ENCODE measurements around the gene ABHD6. TPM values are rescaled to one million over a fixed set of nuclear protein-coding genes. Genes with fewer than 3 reads are reported as not detected.

Gene ABHD6
- total and polyA plus RNA-seq, 8 donors = 0.69 to 5.5 (median 2.0) TPM

GRCh38 chr3:58190291-58190690 lies 47.3 kb upstream of the ABHD6 start:
- no peaks in the 10 kb centered on the region for H3K36me3 ChIP-seq
- no peaks in the 10 kb centered on the region for H3K27me3 ChIP-seq
- no peak overlapping the region for H3K4me3 ChIP-seq
- ATAC-seq (no peak), FAIRE-seq (no peak), DNase-seq (no peak)
- 93 to 94% methylated on average over 4 of the region's 4 CpGs for WGBS, 2 donors
- intact Hi-C loops (cut with DNase I) = no loop called here
- no peak overlapping the region for H3K27ac ChIP-seq
- no peaks in the 10 kb centered on the region for H3K4me1 ChIP-seq
- H3K9me3 ChIP-seq = no peaks in the 10 kb centered on the region
- TF ChIP-seq, protein P1, sequence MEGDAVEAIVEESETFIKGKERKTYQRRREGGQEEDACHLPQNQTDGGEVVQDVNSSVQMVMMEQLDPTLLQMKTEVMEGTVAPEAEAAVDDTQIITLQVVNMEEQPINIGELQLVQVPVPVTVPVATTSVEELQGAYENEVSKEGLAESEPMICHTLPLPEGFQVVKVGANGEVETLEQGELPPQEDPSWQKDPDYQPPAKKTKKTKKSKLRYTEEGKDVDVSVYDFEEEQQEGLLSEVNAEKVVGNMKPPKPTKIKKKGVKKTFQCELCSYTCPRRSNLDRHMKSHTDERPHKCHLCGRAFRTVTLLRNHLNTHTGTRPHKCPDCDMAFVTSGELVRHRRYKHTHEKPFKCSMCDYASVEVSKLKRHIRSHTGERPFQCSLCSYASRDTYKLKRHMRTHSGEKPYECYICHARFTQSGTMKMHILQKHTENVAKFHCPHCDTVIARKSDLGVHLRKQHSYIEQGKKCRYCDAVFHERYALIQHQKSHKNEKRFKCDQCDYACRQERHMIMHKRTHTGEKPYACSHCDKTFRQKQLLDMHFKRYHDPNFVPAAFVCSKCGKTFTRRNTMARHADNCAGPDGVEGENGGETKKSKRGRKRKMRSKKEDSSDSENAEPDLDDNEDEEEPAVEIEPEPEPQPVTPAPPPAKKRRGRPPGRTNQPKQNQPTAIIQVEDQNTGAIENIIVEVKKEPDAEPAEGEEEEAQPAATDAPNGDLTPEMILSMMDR (IDR thresholded peaks at IDR 0.05) = no peak

DNA sequence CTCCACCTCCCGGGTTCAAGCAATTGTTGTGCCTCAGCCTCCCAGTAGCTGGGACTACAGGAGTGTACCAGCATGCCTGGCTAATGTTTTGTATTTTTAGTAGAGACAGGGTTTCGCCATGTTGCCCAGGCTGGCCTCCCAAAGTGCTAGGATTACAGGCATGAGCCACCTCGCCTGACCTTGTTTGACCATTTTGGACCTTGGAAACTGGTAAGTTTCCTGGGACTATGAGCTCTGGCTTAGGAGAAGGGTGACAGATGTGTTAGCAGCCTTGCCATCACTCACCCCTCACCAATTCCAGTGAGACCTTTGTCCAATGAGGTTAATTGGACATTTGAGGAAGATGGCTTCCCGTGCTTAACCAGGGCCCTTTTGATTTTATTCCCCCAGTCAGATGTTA lies 46.7 kb upstream of the ABHD6 start:
- no peaks in the 10 kb centered on the region for H3K36me3 ChIP-seq
- no peaks in the 10 kb centered on the region for H3K9me3 ChIP-seq
- no peak overlapping the region for H3K4me3 ChIP-seq
- ATAC-seq (no peak), FAIRE-seq (no peak), DNase-seq (no peak)
- 84 to 92% methylated on average over 4 of the region's 4 CpGs for whole genome bisulfite sequencing, 2 donors
- intact Hi-C loops (cut with DNase I) = no loop called here
- H3K27ac ChIP-seq = no peak overlapping the region
- H3K27me3 ChIP-seq = no peaks in the 10 kb centered on the region
- H3K4me1 ChIP-seq = no peaks in the 10 kb centered on the region
- TF ChIP-seq, protein P1 (IDR thresholded peaks at IDR 0.05) = no peak

DNA sequence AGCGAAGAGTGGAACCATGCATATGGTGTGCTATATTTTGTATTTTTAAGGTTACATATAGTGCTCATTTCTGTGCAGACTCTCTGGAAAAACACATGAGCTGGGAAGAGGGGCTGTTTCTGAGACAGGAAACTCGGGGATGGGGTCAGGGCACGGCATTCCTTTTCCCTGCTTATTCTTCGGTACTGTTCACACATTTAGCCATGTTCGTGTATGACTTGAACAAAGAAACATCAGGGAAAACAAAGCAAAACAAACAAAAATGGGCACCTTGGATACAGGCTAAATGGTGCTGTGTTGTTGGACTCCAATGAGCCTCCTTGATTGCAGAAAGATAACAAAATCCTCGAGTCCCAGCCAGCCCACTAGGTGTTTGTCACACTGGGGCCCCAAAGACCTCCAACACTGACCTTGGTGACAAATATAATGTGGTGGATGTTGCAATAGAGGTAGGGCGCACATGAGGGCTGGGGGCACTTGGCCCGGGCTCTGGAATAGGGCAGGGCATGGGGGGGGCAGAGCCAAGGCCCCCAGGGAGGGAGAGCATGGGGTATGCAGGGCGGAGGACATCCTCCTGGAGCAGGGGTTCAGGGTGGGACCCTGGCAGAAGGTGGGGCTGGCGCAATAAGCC lies 46.1 kb upstream of the ABHD6 start:
- no peaks in the 10 kb centered on the region for H3K27me3 ChIP-seq
- 53 to 61% methylated on average over 10 of the region's 10 CpGs for WGBS, 2 donors
- intact Hi-C loops (cut with DNase I) = no loop called here
- no peaks in the 10 kb centered on the region for H3K9me3 ChIP-seq
- ATAC-seq (no peak), DNase-seq (no peak), FAIRE-seq (no peak)
- no peak overlapping the region for H3K4me3 ChIP-seq
- TF ChIP-seq, protein P1 (IDR thresholded peaks at IDR 0.05) = no peak
- H3K27ac ChIP-seq = no peak overlapping the region
- no peaks in the 10 kb centered on the region for H3K4me1 ChIP-seq
- no peaks in the 10 kb centered on the region for H3K36me3 ChIP-seq

DNA sequence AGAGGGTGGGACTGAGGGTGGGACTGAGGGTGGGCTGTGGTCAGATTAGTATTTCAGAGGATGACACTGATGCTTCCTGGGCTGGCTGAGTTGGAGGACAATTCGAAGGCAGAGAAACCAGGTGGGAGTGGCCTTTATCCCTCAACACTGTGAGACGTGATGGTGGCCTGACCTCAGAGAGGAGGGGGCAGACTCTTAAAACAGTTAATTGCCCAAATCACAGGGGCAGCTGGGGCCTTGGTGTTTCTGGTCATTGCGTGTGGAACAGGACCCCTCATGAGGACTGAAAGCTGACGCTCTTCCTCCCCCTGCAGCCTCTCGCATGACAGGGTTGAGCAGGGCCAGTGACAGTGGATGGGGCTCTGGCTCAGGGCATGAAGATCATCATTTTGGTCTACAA lies 45.5 kb upstream of the ABHD6 start:
- no peak for FAIRE-seq
- ATAC-seq = no peak
- Histone ChIP-seq H3K36me3 (no peaks in the 10 kb centered on the region), H3K4me1 (no peaks in the 10 kb centered on the region), H3K4me3 (no peak overlapping the region), H3K27me3 (no peaks in the 10 kb centered on the region), H3K27ac (no peak overlapping the region), H3K9me3 (no peaks in the 10 kb centered on the region)
- DNase-seq = no peak
- TF ChIP-seq, protein P1 (IDR thresholded peaks at IDR 0.05) = no peak
- intact Hi-C loops (cut with DNase I) = no loop called here
- 77 to 78% methylated on average over 5 of the region's 5 CpGs for WGBS, 2 donors

DNA sequence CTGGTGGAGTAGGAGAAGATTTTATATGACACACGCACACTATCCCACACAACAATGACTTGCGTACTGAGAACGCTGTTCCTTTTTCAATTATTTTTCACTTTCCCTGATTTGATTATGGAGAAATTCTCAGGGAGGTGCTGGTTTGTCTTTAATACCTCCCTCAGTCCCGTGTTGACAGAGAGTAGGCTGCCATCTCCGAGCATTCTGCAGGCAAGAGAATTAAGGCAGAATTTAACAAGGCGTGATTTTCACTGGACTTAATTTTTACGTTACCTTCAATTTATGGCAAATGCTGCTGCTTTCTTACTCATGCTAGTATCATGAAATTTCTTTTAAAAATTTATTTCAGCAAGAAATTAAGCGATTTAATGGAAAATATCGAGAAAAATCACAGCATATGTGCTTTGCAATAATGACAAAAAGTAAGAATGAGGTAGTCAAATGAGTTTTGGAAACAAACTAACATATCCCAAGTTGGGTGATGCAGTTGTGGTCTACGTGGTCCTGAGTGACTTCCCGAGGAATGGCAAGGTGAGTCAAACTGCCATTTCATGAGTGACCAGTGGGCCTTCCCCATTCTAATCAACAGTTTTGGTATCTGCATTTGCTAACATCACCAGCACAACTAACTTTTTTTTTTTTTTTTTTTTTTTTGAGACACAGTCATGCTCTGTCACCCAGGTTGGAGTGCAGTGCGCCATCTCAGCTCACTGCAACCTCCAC lies 43.7 kb upstream of the ABHD6 start:
- ATAC-seq = no peak
- Histone ChIP-seq H3K9me3 (no peaks in the 10 kb centered on the region), H3K4me1 (no peaks in the 10 kb centered on the region), H3K4me3 (no peak overlapping the region), H3K27ac (no peak overlapping the region), H3K27me3 (no peaks in the 10 kb centered on the region), H3K36me3 (no peaks in the 10 kb centered on the region)
- TF ChIP-seq, protein P1 (IDR thresholded peaks at IDR 0.05) = no peak
- 85 to 93% methylated on average over 12 of the region's 12 CpGs for WGBS, 2 donors
- no peak for DNase-seq
- FAIRE-seq = no peak
- intact Hi-C loops (cut with DNase I) = no loop called here
